HG03045 (cell line): ENCODE measurements around the gene TMEM178B.

Experiments
- ATAC-seq: cut with Tn5 transposase; IDR thresholded peaks from one replicate; pipeline ENCODE4 v1.9.1; 2021; ENCODE audit warnings: mild to moderate bottlenecking, moderate library complexity; ENCODE audit not compliant: unreplicated experiment

Gene TMEM178B

DNA sequence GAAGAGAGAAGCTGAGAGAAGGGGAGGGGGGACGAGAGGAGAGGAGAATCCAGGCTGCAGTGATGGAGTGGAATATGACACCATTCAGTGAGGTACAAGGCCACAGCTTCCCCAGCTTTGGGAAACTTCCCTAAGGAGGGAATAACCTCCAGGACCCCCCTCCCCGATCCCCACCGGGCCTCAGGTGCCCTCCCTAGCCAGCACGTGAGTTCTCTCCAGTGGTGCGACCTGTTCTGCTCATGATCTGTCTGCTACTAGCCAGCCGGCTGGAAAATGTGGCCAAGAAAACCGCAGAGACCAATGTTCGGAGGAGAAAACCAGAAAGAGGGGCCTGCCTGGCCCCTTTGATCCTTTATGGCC is 437.4 kb downstream of the TMEM178B start:
- no peak for ATAC-seq

GRCh38 chr7:141511676-141512396 is 438.0 kb downstream of the TMEM178B start:
- no peak for ATAC-seq

DNA sequence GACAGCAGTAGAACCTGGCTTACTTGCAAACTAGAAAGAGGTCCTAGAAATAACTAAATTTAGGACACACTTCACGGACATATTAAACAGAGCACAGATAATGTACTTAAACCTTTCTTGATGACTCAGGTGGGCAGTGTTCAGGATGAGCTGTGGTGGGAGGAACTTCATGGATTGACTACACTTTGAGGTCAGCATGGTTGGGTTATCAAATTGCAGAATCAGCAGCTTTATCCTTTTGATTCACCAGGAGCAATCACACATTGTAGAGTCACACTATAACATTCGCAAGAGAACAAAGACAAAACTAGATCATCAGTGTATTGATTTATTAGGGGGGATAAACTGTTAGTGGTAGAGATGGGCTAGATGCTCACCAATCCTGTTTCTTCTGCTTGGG is 438.7 kb downstream of the TMEM178B start:
- ATAC-seq = no peak

GRCh38 chr7:141513720-141514119 is 439.9 kb downstream of the TMEM178B start:
- ATAC-seq = no peak

DNA sequence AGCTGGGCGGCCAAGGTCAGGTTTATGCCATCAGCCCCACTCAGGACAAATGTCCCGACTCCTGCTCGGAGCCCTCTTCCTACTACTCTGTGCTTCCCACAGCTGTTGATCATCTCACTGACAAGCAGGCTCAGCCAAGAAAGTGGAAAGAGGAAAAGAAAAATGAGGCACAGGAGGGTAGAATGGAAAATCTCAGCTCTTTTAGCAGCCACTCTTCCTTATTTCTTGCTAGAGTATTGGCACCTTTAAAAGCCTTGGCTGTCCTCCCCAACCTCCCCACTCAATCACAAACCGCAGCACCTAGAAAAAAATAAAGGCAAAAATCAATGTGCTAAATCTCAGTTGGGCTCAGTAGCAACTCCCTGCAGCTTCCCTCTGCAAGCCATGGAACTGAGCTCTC is 442.1 kb downstream of the TMEM178B start:
- no peak for ATAC-seq

DNA sequence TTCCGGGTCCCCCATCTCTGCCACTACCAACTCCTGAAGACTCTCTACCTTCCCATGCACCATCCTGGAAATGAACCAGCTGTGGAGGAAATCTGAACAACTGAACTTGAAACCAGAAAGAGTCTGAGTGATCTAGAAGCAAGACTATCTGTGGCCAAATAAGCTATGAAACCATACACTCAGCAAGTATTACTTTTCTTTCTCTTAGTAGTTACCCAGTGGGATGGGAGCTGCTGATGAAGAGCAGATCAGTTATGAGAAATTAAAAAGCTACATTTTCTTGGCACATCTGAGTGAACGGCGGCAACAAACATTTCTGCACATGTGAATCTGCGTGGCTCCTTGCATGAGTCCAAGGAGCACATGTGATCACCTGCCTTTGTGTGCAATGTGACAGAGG is 445.8 kb downstream of the TMEM178B start:
- no peak for ATAC-seq

DNA sequence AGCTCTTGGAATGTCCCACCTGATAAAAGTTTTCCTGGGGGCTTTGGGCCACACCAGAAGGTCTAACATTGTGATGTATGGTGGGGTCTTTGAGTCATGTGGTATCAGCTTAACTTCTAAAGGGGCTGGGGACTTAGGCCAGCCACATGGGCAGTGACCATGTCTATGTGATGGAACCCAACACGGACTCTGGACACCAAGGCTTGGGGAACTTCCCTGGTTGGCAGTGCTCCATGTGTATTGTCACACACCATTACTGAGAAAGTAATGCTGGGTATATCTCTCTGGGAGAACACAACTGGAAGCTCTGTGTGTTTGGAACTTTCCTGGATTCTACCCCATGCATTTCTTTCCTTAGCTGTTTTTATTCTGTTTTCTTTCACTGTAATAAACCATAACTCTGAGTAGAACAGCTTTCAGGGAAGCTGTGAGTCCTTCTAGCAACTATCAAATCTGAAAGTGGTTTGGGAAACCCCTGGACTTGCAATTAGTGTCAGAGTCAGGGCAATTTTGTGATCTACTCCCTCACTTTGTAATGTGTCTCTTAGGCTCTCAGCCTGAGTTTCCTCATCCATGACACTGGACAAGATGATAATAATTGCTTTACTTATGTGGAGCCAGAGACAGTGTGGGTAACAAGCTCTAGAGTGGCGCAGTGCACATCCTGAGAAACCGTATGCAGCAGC is 448.9 kb downstream of the TMEM178B start:
- ATAC-seq = no peak

- ATAC-seq = no peak
Observed at GRCh38 chr7:141525973-141526514, 452.2 kb downstream of the TMEM178B start.

DNA sequence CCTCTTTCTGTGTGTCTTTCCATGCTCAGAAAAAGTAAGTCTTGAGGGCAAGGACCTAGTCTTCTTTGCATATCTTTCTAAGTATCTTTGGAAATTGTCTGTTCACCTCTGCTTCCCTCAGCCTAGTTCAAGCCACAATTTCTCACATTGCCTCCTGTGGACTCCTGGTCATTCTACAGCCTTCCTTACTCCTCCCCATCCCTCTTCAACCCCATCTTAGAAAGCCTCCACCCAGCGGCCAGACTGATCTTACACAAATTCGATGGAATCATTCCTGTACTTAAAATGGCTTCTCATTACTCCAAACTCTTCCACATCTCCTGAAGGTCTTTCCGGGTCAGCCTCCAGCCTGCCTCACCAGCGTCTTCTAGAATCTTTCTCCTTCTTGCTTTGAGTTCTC is 453.2 kb downstream of the TMEM178B start:
- ATAC-seq = no peak

- no peak for ATAC-seq
Observed at GRCh38 chr7:141528399-141528798, 454.5 kb downstream of the TMEM178B start.
